Hematopoietic multipotent progenitor cell treated with erythropoietin and hydrocortisone succinate and interleukin-3 and kit ligand, for 6 days (in vitro differentiated cells): Measurements from ENCODE around the gene ESPN.
A peak's percentile ranks its signal among the peaks of the same experiment; 100 is the strongest.
"Not testable (repeated sequence)": the region's sequence is repeated elsewhere in the genome, so short reads cannot be mapped to it uniquely, and the experiment has no call there.

ENCODE experiments used
- DNase-seq: peaks from one replicate; pipeline ENCODE4 v3.0.0-alpha.2; 2015

Gene ESPN

DNA sequence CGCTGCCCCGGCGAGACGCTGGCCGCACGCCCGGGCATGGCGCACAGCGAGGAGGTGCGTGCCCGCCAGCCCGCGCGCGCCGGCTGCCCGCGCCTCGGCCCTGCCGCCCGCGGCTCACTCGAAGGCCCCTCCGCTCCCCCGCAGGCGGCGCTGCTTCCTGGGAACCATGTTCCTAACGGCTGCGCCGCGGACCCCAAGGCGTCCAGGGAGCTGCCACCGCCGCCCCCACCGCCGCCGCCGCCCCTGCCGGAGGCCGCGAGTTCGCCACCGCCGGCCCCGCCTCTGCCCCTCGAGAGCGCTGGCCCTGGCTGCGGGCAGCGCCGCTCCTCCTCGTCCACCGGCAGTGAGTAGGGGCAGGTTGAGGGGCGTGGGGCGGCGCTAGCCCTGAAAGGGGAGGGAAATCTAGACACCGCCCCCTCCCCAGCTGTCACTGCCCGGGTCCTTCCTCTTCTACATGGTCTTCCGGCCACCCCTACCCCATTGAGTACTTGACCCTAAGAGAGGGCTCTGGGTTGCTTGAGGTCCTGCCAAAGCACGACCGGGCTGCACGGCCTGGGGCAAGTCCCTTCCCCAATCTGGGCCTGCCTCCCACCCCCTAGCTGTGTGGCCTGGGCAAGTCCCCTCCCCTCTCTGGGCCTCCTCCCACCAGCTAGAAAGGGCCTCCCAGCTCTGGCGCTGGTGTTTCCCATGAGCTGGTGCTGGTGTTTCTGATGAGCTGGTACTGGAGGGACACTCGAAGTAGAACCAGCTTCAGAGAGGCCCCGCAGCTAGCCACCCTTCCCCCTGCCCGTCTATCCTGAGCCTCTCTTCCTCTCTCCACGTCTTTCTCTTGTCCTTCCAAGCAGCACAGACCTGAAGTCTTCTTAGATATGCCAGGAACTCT, 24.4 kb downstream of the ESPN start:
- no peak for DNase-seq

DNA sequence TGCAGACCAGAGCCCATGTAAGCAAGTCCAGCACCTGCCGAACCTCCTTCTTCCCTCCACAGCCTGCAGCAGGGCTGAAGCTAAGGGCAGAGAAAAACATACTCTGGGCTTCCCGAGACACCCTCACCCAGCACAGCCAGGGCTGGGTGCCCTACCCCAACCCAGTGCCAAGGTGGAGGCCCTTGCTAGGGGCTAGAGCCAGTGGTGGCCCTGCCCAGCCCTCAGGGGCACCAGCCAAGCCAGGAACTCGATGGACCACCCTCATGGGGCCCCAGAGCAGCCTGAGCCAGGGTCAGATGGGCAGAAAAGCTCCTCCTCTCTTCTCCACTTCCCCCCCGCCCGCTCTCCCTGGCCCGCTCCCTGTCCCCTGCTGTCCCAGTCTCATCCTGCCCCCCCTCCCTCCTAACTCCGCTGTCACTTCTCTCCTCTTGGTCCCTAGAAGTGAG, 25.5 kb downstream of the ESPN start:
- DNase-seq: no peak

DNA sequence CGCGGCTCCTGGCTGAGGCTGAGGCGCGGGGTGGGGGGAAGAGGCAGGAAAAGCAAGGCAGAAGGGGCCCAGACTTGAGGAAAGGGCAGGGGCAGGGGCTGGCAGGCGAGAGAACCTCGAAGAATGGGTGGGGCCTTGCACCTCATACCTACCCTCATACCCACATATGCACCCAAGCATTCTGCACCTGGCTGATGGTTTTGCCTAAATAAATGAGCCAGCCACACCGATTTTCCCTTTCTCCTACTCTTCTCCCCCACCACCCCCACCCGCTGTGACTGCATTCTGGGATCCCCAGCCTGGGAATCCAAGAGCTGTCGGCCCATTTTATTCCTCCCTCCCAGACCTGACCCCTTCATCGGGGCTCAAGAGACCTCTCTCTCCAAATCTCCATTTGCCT, 25.9 kb downstream of the ESPN start:
- DNase-seq: not testable (repeated sequence)

DNA sequence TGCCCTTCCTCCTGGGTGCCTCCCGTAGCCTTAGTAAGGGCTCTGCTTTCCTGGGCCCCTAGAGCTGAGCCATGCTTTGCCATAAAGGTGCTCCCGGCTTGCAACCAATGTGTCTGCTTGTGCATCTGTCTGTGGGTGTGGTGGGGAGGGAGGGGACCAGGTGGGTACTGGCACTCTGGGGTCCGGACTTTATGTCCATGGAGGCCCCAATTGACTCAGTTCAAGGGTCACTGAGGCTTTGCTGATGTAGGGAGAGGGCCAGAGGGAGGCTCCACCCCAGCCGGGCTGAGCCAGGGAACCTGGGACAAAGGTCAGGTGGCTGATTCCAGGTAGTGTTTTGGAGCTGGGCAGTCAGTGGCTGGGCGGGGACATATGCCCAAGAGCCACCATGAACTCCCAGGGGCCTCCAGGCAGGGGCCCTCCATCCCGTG, 26.4 kb downstream of the ESPN start:
- no peak for DNase-seq

DNA sequence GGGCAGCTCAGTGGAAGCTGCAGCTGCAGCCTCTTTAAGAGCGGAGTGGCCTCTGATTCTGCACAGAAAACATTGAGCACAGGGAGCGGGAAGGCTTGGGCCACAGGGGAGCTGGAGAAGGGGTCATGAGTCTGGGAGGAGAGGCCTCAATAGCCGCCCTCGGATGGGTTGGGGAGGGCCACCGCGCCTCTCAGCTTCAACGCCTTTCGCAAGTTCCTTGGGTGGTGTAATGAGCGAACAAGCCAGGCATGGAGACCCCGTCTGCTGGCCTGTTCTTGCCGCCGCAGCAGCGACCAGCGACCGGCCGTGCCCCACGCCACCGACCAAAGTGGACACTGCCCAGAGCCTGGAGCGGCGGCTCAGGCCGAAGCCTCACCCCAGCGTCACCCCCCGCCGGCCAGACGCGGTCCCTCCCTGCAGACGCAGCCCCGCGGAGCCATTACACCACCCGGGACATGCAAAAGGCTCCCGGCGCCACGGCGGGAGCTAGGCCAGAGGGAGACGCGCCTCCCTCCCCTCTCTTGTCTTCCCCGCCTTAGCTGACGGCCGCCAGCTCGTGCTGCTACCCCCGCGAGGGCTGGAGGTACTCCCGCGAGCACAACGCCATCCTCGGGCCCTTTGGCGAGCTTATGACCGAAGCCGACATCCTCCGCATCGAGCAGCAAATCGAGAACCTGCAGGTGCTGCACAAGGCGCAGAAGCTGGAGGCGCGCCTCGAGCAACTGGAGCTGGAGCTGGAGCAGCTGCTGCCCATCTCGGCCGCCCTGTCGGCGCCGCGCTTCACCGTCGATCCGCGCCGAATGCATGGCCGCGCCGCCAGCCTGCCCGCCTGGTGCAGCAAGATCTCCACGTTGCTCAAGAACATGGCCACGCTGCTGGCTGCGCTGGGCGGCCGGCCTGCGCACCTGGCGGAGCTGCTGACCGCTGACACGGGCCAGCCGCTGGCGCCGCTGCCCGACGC, 29.6 kb downstream of the ESPN start:
- not testable (repeated sequence) for DNase-seq

DNA sequence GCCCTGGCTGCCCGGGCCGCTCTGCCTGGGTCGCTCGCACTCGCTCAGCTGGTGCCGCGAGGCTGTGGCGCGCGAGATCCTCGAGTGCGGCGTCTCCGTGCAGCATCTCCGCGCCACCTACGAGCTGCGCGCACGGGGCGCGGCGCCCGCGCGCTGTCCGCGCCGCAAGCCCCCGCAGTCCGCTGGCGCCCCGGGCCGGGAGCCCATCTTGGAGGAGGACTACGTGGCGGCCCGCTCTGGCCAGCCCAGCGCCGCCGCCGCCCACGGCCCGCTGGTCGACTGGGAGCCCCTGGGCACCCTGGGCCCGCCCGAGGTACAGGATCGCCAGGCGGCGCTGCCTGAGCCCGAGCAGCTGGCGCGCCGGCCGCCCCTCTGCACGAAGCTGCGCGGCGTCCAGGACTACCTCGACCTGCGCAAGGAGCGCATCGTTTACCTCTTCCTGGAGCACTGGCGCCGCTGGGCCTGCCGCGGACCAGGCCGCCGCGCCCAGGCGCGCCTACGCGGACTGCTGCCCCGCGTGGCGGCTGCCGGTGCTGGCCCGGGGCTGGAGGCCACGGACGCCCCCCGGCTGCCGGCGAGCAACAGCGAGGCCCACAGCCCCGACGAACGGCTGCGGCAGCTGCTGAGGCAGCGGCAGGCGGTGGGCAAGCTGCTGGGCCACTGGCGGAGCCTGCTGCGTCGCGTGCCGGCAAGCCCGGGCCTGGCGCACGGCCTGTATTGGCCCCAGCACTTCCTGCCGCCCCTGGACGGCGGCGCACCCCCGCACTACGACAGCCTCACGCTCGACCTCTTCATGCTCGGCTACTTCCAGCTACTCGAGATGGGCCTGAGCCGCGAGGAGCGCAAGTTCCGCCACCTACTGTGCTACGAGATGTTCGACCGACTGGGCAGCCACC, 30.5 kb downstream of the ESPN start:
- no peak for DNase-seq

DNA sequence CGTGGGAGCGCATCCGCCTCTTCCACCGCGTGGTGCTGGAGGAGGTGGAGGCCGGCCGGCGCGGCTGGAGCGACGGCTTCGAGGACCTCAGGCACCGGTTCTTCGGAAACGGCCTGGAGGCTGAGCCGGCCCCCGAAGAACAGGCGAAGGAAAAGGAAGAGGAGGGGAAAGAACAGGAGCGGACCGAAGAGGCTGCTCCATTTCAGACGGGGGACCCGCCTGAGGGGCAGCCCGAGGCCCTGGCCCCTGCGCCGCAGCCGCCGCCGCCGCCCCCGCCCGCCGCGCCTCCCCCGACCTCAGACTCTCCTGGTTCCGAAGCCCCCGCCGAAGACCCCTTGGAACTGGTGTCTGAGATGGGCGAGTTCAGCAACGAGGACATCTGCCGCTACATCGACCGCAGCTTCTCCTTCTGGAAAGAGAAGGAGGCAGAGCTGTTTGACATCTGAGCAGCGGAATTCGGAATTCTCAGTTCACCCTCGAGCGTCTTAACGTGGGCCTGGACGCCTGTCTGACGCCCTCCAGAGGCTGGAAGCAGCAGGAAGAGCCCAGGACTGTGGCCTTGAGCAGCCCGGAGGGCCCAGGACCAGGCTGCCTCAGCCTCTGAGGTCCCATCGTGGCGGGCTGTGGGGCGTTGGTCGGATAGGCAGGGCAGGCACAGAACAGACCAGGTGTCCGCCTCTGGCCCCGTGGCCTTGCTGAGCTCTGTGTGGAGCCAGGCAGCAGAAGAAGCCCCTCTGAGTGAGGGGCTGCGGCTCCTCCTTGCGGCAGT, 31.4 kb downstream of the ESPN start:
- not testable (repeated sequence) for DNase-seq

DNA sequence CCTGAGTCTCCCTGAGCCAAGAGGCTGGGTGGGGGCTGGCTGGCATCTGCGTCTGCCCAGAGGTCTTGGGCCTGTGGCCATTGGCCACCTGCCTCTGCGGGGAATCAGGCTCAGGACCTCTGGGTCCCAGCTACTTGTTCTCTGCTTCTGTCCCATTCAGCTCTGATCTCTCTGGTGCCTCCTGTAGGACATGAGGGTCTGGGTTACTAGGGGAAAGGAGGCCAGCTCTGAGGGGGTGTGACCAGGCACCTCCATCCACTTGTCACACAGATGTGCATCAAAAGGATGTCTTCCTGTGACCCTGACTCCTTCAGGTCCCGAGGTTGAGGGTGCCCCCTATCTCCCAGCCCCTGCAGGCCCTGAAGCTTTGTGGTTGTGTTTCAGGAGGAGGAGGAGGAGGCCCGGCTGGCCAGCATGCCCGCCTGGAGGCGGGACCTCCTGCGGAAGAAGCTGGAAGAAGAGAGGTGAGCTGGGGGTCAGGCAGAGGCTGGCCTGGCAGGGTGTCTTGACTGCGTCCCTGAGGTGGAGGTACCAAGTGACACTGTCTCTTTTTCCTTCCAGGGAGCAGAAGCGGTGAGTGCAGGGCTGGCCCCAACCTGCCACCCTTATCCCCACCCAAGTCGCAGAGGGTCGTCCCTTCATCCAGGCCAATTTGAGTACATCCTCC, 32.4 kb downstream of the ESPN start:
- no peak for DNase-seq

DNA sequence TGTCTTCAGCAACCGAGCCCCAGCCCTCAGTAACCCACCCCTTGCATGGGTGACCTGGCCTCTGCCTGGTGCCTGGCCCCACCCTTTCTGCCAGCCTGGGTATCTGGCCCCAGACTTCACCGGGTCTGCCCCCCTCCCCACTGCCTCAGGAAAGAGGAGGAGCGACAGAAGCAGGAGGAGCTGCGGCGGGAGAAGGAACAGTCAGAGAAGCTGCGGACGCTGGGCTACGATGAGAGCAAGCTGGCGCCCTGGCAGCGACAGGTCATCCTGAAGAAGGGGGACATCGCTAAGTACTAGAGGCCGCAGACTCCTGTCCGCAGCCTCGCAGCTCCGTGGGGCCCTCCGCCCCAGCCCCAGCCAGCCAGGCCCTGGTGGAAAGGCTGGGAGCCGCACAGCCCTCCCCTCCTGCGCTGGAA, 35.3 kb downstream of the ESPN start:
- DNase-seq: no peak

DNA sequence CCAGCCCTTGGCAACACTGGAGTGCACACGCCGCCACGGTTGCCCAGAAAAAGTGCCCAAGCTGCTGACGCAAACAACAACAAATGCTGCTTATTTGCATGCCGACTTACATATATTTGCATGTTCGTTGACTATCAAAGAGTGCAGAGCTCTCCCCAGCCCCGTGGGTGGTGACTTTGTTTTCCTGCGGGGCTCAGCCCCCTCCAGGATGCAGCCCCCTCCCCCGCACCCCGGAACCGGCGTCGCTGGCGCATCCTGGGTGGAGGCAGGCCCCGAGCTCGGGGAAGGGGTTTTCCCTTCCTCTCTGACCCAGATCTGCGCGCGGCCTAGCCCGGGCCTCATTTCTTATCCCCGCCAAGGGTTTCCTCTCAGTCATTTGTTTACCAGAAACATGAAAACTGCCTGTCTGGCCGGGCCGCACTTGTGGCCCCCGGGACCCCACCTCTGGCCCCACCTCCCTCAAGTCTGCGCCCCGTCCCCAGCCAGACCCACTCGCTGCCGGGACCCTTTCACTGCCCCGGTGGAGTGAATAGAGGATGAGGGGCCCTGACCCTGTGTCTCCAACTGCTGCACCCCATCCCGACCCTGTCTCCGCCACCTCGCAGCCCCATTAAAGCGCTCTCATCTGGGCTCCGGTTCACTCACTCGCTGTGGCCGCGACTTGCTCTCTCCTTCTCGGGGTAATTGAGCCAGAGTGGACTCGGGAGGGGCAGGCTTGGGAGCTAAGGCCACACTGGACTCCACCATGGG, 35.9 kb downstream of the ESPN start:
- no peak for DNase-seq

DNA sequence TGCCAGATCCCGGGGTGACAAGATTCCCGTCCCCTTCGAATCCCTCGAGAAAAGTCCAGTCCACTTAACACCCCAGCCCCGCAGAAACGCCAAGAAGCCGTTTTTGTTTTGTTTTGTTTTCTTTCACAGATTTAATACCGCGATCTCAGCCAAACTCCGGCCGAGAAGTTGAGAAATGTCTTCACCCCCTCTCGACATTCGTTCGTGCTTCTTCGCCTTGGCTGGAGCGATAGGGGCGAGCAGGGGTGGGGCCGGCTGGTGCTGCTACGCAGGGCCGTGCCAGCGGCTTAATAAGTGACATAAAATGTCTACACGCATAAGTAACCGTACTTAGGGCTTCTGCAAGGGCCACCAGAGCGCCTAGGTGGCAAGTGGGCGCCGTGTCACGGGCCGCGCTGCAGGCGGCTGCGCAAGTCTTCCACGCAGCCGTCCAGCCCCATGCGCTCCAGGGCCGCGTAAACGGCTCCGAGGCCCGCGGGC, 36.5 kb downstream of the ESPN start:
- DNase-seq: no peak

DNA sequence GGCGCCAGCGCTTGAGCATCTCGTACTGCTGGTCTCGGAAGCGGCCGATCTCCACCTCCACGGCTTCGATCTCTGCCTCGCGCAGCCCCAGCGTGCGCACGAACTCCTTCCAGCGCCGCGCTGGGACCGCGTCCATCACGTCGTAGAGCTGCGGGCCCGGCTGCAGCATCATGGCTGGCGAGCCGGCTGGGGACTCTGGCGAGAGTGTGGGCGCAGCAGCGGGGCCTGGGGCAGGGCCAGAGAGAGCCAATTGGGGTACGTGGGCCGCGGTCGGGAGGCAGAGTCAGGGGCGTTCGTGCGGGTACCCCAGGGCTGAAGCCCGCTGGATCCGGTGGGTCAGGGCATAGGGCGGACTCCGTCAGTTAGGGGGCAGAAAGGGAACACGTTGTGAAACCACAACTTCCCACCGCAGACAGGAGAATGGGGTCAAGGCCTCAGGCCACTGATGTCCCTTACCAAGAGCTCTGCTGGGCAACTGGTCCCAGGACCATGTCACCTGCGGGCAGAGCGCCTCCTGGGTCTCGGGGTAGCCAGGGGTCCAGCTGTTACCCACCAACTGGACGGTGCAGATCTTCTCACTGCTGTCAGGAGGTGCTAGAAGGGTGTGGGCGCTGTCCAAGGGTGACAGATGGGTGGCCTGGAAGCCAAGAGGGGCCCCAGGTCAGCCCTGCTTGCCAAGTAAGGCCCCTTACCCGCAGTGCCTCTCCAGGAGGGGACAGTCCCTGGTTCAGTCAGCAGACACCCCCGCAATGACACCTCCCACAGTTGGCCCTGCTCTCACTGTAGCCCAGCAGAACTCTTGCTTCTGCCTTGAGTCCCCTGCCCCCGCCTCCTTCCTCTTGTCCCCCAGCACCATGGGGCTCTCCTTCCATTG, 37.2 kb downstream of the ESPN start:
- DNase-seq: no peak

DNA sequence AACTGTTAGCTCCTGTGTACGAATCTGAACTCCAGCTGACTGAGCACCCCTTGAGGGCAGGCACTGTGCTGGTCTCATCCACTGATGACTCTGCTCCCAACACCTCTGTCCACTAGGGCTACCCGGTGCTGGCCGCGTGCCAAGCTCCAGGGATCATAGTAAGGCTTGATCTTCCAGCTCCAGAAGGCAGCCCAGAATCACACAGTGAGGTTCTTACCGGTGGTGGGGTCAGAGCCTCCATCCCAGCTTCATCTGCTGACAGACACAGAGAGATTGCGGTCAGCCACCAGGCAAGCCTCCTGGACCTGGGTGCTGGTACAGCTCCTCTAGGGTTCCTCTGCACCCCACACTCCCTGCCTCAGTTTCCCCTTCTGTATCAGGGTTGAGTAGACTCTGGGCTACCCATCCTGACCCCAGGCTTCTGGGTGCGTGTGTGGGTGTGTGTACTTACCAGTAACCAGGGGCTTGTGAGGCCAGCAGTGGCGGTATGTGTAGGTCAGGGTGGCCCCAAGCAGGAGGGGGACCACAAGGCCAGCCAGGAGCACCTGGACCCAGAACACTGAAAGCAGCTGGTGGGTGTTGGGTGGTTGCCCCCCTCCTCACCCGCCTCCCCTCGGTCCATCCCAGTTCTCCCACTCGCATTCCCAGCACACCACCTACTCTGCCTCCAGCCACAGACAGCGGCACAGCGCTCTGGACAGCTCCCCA, 38.0 kb downstream of the ESPN start:
- no peak for DNase-seq

DNA sequence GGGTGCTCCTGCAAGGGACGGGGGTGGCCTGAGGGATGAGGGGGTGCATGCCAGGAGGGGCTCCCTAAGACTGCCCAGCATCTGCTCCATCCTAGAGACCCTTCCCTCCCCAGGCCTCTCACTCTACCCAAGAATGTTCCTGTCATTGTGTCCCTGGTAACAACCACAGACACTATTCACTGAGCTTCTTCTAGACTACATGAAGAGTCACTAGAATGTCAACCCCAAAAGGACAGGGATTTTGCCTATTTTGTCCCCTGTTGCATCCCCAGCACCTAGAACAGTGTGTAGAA, 38.5 kb downstream of the ESPN start:
- no peak for DNase-seq

DNA sequence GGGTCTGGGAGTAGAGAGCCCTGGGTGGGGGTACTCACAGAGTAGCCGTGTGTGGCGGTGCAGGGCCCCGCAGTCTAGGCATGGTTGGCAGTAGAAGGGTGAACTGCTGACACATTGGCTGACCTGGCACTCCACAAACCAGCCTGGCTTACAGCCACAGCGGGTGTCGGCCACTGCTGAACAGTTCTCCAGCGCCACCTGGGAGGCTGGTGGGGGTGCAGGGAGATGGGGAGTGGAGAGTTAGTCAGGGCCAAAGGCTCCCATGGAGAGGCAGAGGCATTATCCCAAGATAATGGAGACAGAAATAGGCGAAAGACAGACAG, 39.9 kb downstream of the ESPN start:
- DNase-seq: peak; percentile 65

DNA sequence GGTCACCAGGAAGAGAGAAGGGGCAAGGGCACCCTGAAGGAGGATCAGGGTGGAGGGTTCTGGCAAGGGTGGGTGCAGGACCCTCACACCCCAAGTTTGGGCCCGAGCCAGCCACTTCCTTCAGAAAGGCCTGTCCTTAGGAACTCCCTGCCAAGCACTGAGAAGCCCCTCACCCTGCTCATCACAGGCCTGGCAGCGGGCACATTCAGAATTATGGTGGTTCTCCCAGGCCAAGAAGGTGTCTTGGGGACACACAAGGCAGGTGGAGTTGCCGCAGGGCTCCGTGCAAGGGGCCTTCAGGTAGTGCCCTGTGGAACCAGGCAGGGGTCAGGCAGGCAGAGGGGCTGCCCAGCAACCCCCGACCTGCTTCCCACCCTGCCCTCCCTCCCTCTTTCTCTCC, 40.3 kb downstream of the ESPN start:
- no peak for DNase-seq

DNA sequence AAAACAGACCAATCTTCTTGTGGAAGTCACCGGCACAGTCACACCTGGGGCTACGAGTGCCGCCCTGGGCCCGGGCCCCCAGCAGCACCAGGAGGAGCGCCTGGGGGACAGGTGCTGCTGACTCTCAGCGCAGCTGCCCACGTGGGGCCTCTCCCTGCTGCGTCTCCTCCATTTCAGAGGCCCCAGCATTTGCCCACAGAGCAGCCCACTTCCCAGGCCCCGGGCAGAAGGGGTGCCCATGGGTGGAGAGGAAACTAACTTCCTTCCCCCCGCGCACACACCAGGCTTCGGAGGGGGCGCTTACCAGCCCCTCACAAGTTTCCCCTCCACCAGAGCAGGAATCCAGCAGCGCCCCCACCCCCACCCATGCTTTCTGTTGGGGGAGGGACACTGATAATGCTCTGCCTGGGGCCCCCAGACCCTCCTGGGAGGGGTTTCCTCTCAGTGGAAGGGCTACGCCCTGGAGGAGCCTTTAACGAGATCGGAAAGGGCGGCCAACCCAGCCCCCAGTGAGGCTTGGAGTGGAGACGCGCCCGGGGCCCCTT, 41.0 kb downstream of the ESPN start:
- DNase-seq: peak; percentile 39

DNA sequence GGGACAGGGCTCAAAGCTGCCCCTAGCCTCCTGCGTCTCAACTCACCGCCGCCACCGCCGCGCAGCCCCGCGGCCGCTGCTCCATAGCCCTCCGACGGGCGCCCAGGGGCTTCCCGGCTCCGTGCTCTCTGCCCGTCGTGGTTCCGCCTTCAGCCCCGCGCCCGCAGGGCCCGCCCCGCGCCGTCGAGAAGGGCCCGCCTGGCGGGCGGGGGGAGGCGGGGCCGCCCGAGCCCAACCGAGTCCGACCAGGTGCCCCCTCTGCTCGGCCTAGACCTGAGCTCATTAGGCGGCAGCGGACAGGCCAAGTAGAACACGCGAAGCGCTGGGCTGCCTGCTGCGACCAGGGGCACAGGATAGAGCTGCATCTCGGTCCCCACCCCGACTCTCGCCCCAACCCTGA, 41.4 kb downstream of the ESPN start, which contains the start of gene TNFRSF25:
TNFRSF25 (minus strand) TSS at position 151 of the 400 bp plus-strand sequence; CDS start at position 85, 66 bp downstream.
- no peak for DNase-seq

DNA sequence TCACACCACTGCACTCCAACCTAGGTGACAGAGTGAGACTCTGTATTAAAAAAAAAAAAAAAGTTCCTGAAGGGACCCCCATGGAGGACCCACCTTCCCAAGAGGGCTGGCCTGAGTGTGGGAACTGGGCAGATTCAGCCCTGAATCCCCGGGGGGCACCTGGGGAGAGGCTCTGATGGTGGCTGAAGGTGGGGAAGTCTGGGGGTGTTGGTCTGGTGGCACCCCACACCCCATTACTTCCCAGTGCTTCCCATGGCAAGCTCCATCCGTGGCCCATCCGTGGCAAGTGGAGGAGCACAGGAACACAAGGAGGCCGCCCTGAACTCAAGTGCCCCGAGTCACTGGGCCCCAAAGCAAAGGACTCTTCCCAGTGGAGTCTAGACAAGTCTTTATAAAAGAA, 42.2 kb downstream of the ESPN start:
- DNase-seq: no peak
